Gastroesophageal sphincter (tissue), 3 donors: Measurements from ENCODE around the gene DNAJA3.

Source experiments
- EP300 ChIP-seq: sonication (generic); formaldehyde crosslinking; IDR thresholded peaks from one replicate; pipeline ENCODE4 v1.6.1; 2017; ENCODE audit warnings: antibody characterized with exemption, mild to moderate bottlenecking
- POLR2A ChIP-seq, 2 donors: fragments of 450-650 bp; IDR thresholded peaks; one replicate each; pipeline ENCODE4 v1.6.1; 2017; ENCODE audit warnings: antibody characterized with exemption in 2 of 2, mild to moderate bottlenecking in 2 of 2, moderate library complexity in 1 of 2
- POLR2AphosphoS5 ChIP-seq: sonication (generic); formaldehyde crosslinking; IDR thresholded peaks from one replicate; pipeline ENCODE4 v1.6.1; 2017; ENCODE audit warnings: antibody characterized with exemption
- TF ChIP-seq, protein P1 (sequence below), 4 experiments: fragments of 200-600 bp in 2 of 4; fragments of 450-650 bp in 2 of 4; sonication (generic) in 1 of 4; IDR thresholded peaks; one replicate each; pipeline ENCODE4 v1.5.1; 2017 to 2019; ENCODE audit warnings: antibody characterized with exemption in 4 of 4, mild to moderate bottlenecking in 2 of 4, moderate library complexity in 2 of 4

DNA sequence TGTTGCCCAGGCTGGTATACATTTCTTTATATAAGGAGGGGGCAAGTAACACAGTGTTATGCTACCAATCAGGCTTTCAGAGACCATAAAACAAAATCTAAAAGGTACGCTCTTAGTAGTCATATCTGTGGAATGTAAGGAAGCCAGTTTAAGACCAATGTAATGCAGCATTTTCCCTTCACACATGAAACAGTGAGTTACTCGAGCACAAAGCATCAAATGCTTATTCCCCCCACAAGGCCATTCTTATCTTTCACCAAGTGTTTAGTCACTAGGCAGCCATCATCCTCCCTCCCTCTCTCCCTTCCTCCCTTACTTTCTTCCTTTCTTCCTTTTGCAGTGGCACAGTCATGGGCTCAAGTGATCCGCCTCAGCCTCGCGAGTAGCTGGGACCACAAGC lies 63.4 kb downstream of the DNAJA3 start:
- TF ChIP-seq, protein P1, sequence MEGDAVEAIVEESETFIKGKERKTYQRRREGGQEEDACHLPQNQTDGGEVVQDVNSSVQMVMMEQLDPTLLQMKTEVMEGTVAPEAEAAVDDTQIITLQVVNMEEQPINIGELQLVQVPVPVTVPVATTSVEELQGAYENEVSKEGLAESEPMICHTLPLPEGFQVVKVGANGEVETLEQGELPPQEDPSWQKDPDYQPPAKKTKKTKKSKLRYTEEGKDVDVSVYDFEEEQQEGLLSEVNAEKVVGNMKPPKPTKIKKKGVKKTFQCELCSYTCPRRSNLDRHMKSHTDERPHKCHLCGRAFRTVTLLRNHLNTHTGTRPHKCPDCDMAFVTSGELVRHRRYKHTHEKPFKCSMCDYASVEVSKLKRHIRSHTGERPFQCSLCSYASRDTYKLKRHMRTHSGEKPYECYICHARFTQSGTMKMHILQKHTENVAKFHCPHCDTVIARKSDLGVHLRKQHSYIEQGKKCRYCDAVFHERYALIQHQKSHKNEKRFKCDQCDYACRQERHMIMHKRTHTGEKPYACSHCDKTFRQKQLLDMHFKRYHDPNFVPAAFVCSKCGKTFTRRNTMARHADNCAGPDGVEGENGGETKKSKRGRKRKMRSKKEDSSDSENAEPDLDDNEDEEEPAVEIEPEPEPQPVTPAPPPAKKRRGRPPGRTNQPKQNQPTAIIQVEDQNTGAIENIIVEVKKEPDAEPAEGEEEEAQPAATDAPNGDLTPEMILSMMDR (IDR thresholded peaks at IDR 0.05), result no peak
- TF ChIP-seq POLR2AphosphoS5 (no peak), POLR2A (IDR thresholded peaks at IDR 0.05) (no peak), EP300 (no peak)
